CD4-positive, CD25-positive, alpha-beta regulatory T cell (primary cell): ENCODE data around the gene CACNB4. TPM values are rescaled to one million over a fixed set of nuclear protein-coding genes. Genes with fewer than 3 reads are reported as not detected.
"Not testable (repeated sequence)": the region's sequence is repeated elsewhere in the genome, so short reads cannot be mapped to it uniquely, and the experiment has no call there.

Experiments used
- ATAC-seq, 2 donors: fragments of 150-1000 bp; cut with Tn5 transposase; one replicate each; pipeline ENCODE4 v1.10.0; 2021; ENCODE audit warnings: low read depth in 2 of 2, moderate number of reproducible peaks in 2 of 2, moderate library complexity in 1 of 2
- DNase-seq, 3 donors: peaks; one replicate each; pipeline versions ENCODE4 v3.0.0 to v3.0.0-alpha.2; 2012 to 2022; ENCODE audit warnings: mixed read lengths in 1 of 3
- H3K27ac ChIP-seq: one replicate; pipeline ENCODE4 v1.7.0; 2013; ENCODE audit warnings: mild to moderate bottlenecking, low read length; ENCODE audit not compliant: insufficient read depth, poor library complexity, severe bottlenecking
- H3K27me3 ChIP-seq: one replicate; pipeline ENCODE4 v1.7.0; 2013; ENCODE audit warnings: low read length; ENCODE audit not compliant: control insufficient read depth, insufficient read depth
- H3K36me3 ChIP-seq: one replicate; pipeline ENCODE4 v1.7.0; 2013; ENCODE audit warnings: mild to moderate bottlenecking, low read length, moderate library complexity; ENCODE audit not compliant: control insufficient read depth, insufficient read depth
- H3K4me1 ChIP-seq: 2 replicates; pipeline ENCODE4 v1.7.0; 2013; ENCODE audit warnings: mild to moderate bottlenecking, low read length; ENCODE audit not compliant: insufficient read depth, control insufficient read depth, poor library complexity, severe bottlenecking
- H3K4me3 ChIP-seq: one replicate; pipeline ENCODE4 v1.7.0; 2013; ENCODE audit warnings: low read depth, mild to moderate bottlenecking, low read length, moderate library complexity
- H3K9me3 ChIP-seq, 2 experiments: 1 replicate in 1 of 2; 2 replicates in 1 of 2; pipeline ENCODE4 v1.7.0; 2013; ENCODE audit warnings: low read length in 2 of 2, mild to moderate bottlenecking in 1 of 2, moderate library complexity in 1 of 2; ENCODE audit not compliant: control insufficient read depth in 2 of 2
- H3K27ac Mint-ChIP-seq, 3 donors: one replicate each; pipeline ENCODE4 v1.8.0; 2020 to 2022; ENCODE audit warnings: mild to moderate bottlenecking in 3 of 3, mixed read lengths in 3 of 3, moderate library complexity in 2 of 3
- H3K27me3 Mint-ChIP-seq: one replicate; pipeline ENCODE4 v1.8.0; 2022; ENCODE audit warnings: mild to moderate bottlenecking, mixed read lengths
- H3K36me3 Mint-ChIP-seq: one replicate; pipeline ENCODE4 v1.8.0; 2020; ENCODE audit warnings: mixed read lengths
- H3K4me1 Mint-ChIP-seq, 4 donors: one replicate each; pipeline ENCODE4 v1.8.0; 2020 to 2022; ENCODE audit warnings: mixed read lengths in 4 of 4, mild to moderate bottlenecking in 1 of 4
- H3K4me3 Mint-ChIP-seq, 4 donors: one replicate each; pipeline ENCODE4 v1.8.0; 2020 to 2022; ENCODE audit warnings: mild to moderate bottlenecking in 4 of 4, mixed read lengths in 4 of 4, moderate library complexity in 3 of 4
- H3K9me3 Mint-ChIP-seq, 7 donors: one replicate each; pipeline ENCODE4 v1.8.0; 2020 to 2022; ENCODE audit warnings: mixed read lengths in 7 of 7, mild to moderate bottlenecking in 3 of 7, moderate library complexity in 2 of 7
- polyA plus RNA-seq, 4 donors: library from polyadenylated mRNA; unstranded; fragments of 300-500 nt; fragmentation: Illumina TruSeq; gene quantifications; one replicate each; pipeline ENCODE4 v1.2.3, GENCODE V29; 2021
- total RNA-seq: library from RNA; stranded (reverse); gene quantifications from one replicate; pipeline ENCODE4 v1.2.3, GENCODE V29; 2022

The CACNB4 gene
- total and polyA plus RNA-seq, 5 donors from 2014 or later = 0.30 TPM; not detected in 4

- H3K27ac Mint-ChIP-seq = no peak overlapping the region
- DNase-seq (no peak), ATAC-seq (peak in 1 of 2 donors; percentile 31)
- no peak overlapping the region for H3K4me3 Mint-ChIP-seq
- Histone ChIP-seq H3K27ac (no peak overlapping the region), H3K4me1 (no peaks in the 10 kb centered on the region), H3K27me3 (no peaks in the 10 kb centered on the region), H3K9me3 (no peaks in the 10 kb centered on the region), H3K36me3 (no peaks in the 10 kb centered on the region), H3K4me3 (no peak overlapping the region)
- no peaks in the 10 kb centered on the region for H3K36me3 Mint-ChIP-seq
- H3K27me3 Mint-ChIP-seq = peaks cover 10% of the 10 kb centered on the region
- peaks cover 4 to 12% (median 4%) of the 10 kb centered on the region in 4 donors for H3K4me1 Mint-ChIP-seq
- peaks cover 3 to 11% (median 6%) of the 10 kb centered on the region in 7 donors for H3K9me3 Mint-ChIP-seq
These were observed 151.1 kb downstream of the CACNB4 start for GRCh38 chr2:151947813-151948165.

GRCh38 chr2:151946899-151947812, 151.7 kb downstream of the CACNB4 start:
- Histone ChIP-seq H3K27me3 (no peaks in the 10 kb centered on the region), H3K4me3 (no peak overlapping the region), H3K9me3 (no peaks in the 10 kb centered on the region), H3K27ac (no peak overlapping the region), H3K4me1 (no peaks in the 10 kb centered on the region), H3K36me3 (no peaks in the 10 kb centered on the region)
- H3K4me1 Mint-ChIP-seq = peaks cover 4 to 12% (median 4%) of the 10 kb centered on the region in 4 donors
- H3K27ac Mint-ChIP-seq = no peak overlapping the region
- ATAC-seq (no peak), DNase-seq (peak in 2 of 3 donors; percentile 1 to 34)
- H3K27me3 Mint-ChIP-seq = peaks cover 10% of the 10 kb centered on the region
- H3K9me3 Mint-ChIP-seq = peaks cover 3 to 13% (median 6%) of the 10 kb centered on the region in 7 donors
- H3K36me3 Mint-ChIP-seq = no peaks in the 10 kb centered on the region
- peak overlapping the region in 2 of 4 donors; percentile 22 to 47 for H3K4me3 Mint-ChIP-seq

DNA sequence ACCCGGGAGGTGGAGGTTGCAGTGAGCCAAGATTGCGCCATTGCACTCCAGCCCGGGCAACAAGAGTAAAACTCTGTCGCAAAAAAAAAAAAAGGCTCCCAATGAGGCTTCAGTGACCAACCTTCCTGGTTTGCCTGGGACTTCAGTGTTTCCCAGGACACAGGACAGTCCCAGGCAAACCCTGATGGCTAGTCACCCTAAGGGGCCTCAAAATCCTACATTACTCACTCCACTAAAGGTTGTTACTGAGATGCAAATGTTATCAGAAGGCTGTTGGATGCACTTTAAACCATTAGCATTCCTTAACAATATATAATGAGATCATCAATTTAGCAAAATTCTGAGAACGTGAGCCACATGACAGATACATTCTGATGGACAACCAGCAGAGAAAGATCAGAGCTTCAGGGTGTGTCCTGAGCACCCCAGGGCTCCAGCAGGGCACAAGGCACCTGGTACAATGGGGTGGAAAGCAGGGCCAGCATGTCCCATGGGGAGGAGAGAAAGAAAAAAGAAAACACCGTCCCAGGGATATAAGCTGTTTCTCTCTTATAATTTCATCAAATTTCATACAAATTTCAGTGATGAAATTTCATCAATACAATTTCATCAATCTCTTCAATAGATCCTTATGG, 152.5 kb downstream of the CACNB4 start:
- Histone ChIP-seq H3K9me3 (no peaks in the 10 kb centered on the region), H3K27ac (no peak overlapping the region), H3K4me1 (no peaks in the 10 kb centered on the region), H3K4me3 (no peak overlapping the region), H3K36me3 (no peaks in the 10 kb centered on the region), H3K27me3 (no peaks in the 10 kb centered on the region)
- Mint-ChIP-seq H3K27ac (no peak overlapping the region), H3K27me3 (peaks cover 10% of the 10 kb centered on the region), H3K36me3 (no peaks in the 10 kb centered on the region), H3K4me3 (no peak overlapping the region), H3K4me1 (peaks cover 4 to 12% (median 4%) of the 10 kb centered on the region in 4 donors), H3K9me3 (peaks cover 3 to 20% (median 9%) of the 10 kb centered on the region in 7 donors)
- DNase-seq = no peak
- ATAC-seq = no peak

- DNase-seq = no peak
These were observed 153.2 kb downstream of the CACNB4 start for GRCh38 chr2:151945602-151946001.

DNA sequence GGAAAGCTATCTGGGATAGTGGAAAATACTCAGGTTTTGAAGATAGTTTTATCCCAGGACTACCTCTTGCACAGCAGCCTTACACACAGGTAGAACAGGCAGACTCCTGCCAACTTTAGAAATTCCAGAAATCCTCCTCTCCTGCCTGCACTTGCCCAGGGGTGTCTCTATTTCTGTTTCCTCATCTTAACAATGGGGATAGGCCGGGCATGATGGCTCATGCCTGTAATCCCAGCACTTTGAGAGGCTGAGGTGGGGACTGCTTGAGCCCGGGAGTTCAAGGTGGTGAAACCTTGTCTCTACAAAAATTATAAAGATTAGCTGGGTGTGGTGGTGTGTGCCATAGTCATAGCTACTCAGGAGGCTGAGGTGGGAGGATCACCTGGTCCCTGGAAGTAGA, 153.7 kb downstream of the CACNB4 start:
- no peaks in the 10 kb centered on the region for H3K27me3 ChIP-seq
- no peaks in the 10 kb centered on the region for H3K4me1 ChIP-seq
- H3K9me3 Mint-ChIP-seq = peaks cover under 1 to 20% (median 8%) of the 10 kb centered on the region in 7 donors
- no peaks in the 10 kb centered on the region for H3K36me3 ChIP-seq
- H3K36me3 Mint-ChIP-seq = no peaks in the 10 kb centered on the region
- H3K27ac Mint-ChIP-seq = no peak overlapping the region
- H3K4me3 ChIP-seq = no peak overlapping the region
- DNase-seq (no peak), ATAC-seq (no peak)
- no peaks in the 10 kb centered on the region for H3K9me3 ChIP-seq
- H3K27me3 Mint-ChIP-seq = peaks cover 15% of the 10 kb centered on the region
- H3K27ac ChIP-seq = no peak overlapping the region
- peaks cover 4 to 12% (median 4%) of the 10 kb centered on the region in 4 donors for H3K4me1 Mint-ChIP-seq
- H3K4me3 Mint-ChIP-seq = no peak overlapping the region

More at GRCh38 chr2:151945602-151946001, 153.2 kb downstream of the CACNB4 start:
- Mint-ChIP-seq H3K4me1 (peaks cover 4 to 12% (median 4%) of the 10 kb centered on the region in 4 donors), H3K36me3 (no peaks in the 10 kb centered on the region), H3K27ac (no peak overlapping the region), H3K27me3 (peaks cover 12% of the 10 kb centered on the region), H3K4me3 (no peak overlapping the region), H3K9me3 (peaks cover 3 to 20% (median 9%) of the 10 kb centered on the region in 7 donors)
- ATAC-seq = no peak
- Histone ChIP-seq H3K36me3 (no peaks in the 10 kb centered on the region), H3K4me3 (no peak overlapping the region), H3K27me3 (no peaks in the 10 kb centered on the region), H3K4me1 (no peaks in the 10 kb centered on the region), H3K27ac (no peak overlapping the region), H3K9me3 (no peaks in the 10 kb centered on the region)

DNA sequence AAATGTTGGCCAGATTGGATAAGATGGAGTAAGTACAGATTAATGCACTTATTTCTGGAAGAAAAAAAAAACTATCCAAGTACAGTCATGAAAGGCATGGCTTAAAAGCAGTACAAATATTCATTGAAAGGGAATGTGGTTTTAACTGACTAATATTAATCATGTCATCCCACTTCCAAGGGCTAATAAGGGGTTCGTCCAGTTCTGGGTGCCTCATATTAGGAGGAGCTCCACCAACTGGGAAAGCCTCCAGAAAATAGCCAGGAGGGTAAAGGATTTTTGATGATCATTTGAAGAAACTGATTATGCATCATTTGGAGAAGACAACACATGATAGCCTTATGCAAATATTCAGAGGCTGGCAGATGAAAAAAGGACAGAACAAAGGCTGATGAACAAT, 155.4 kb downstream of the CACNB4 start:
- H3K36me3 Mint-ChIP-seq = no peaks in the 10 kb centered on the region
- H3K4me3 Mint-ChIP-seq = no peak overlapping the region
- no peak for ATAC-seq
- H3K27me3 ChIP-seq = no peaks in the 10 kb centered on the region
- peaks cover 19% of the 10 kb centered on the region for H3K27me3 Mint-ChIP-seq
- no peak overlapping the region for H3K27ac ChIP-seq
- H3K9me3 ChIP-seq = no peaks in the 10 kb centered on the region
- H3K36me3 ChIP-seq = no peaks in the 10 kb centered on the region
- no peak overlapping the region for H3K27ac Mint-ChIP-seq
- peaks cover 4 to 12% (median 4%) of the 10 kb centered on the region in 4 donors for H3K4me1 Mint-ChIP-seq
- peaks cover 0 to 15% (median 5%) of the 10 kb centered on the region in 7 donors for H3K9me3 Mint-ChIP-seq
- H3K4me3 ChIP-seq = no peak overlapping the region
- H3K4me1 ChIP-seq = no peaks in the 10 kb centered on the region
- no peak for DNase-seq

- H3K36me3 Mint-ChIP-seq, ATAC-seq, H3K4me1 Mint-ChIP-seq, H3K4me1 ChIP-seq, H3K9me3 ChIP-seq, H3K27ac ChIP-seq, H3K27ac Mint-ChIP-seq, H3K27me3 ChIP-seq, H3K4me3 Mint-ChIP-seq, H3K4me3 ChIP-seq, DNase-seq, H3K36me3 ChIP-seq: not testable (repeated sequence)
- peaks cover 14% of the 10 kb centered on the region for H3K27me3 Mint-ChIP-seq
- H3K9me3 Mint-ChIP-seq = peaks cover 0 to 15% (median 5%) of the 10 kb centered on the region in 7 donors
These were observed 156.2 kb downstream of the CACNB4 start for GRCh38 chr2:151942540-151943205.
